SKM-1 (cell line): ENCODE measurements around the gene PLCG2.
"Not testable (repeated sequence)": the region's sequence is repeated elsewhere in the genome, so short reads cannot be mapped to it uniquely, and the experiment has no call there.

Experiments used
- DNase-seq: peaks from one replicate; lab custom pipeline; 2025; ENCODE audit not compliant: unreplicated experiment; lab: John Stamatoyannopoulos, UW

PLCG2 gene

DNA sequence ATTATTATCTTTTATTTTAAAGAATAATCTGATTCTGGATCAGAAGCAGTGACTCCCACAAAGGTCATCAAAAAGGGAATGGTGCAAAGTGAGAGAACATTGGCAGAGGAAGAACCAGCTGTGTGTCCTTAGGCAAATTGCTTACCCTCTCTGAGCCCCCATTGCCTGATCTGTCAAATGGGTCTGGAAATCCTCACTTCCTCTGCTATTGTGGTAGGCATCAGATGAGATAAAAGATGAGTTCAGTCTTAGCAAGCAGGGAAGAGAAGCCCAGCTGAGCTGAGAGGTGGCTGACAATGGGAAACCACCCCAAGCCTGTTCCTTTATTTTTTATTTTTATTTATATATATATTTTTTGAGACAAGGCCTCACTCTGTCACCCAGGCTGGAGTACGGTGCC lies 24.2 kb upstream of the PLCG2 start:
- DNase-seq = no peak

- peak; percentile 44 for DNase-seq
These were observed 23.0 kb upstream of the PLCG2 start for GRCh38 chr16:81755915-81756614.

GRCh38 chr16:81756615-81757356 lies 22.3 kb upstream of the PLCG2 start:
- no peak for DNase-seq

- DNase-seq = no peak
These were observed 20.7 kb upstream of the PLCG2 start for GRCh38 chr16:81758376-81758775.

- not testable (repeated sequence) for DNase-seq
These were observed 16.8 kb upstream of the PLCG2 start for GRCh38 chr16:81762322-81762721.

GRCh38 chr16:81765111-81765919 lies 13.8 kb upstream of the PLCG2 start:
- DNase-seq = no peak

DNA sequence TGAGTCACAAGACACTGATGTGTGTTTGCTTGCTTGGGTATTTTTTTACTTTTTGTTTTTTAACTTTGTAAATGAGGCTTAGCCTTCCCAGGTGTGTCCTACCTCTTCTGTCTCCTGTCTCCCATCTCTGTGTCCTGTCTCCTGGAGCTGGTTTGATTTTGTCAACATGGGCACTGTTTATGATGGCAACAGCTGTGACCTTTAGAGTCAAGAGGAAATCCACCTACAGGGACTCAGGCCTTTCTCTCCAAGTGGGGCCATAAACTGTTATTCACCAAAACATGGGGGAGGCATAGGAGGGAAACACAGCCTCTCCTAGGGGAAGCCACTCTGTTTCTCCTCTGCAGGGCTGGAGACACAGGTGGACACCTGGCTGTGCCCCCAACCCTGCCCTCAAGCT lies 13.1 kb upstream of the PLCG2 start:
- DNase-seq = no peak

DNA sequence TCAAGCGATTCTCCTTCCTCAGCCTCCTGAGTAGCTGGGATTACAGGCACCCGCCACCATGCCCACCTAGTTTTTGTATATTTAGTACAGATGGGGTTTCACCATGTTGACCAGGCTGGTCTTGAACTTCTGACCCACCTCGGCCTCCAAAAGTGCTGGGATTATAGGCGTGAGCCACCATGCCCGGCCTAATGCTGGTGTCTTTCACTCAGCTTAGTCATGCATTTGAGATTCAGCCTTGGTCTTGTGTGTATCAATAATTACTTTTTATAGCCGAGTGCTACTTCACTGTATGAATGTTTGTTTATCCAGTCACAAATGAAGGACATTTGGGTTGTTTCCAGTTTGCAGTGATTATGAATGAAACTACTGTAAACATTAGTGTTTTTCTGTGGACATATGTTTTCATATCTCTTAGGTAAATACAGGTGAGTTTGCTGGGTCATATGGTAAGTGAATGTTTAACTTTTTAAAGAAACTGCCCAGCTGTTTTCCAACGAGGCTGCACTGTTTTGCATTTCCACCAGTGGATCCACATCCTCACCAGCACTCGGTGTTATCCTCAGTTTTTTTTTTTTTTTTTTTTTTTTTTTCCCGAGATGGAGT lies 11.0 kb upstream of the PLCG2 start:
- DNase-seq = no peak

DNA sequence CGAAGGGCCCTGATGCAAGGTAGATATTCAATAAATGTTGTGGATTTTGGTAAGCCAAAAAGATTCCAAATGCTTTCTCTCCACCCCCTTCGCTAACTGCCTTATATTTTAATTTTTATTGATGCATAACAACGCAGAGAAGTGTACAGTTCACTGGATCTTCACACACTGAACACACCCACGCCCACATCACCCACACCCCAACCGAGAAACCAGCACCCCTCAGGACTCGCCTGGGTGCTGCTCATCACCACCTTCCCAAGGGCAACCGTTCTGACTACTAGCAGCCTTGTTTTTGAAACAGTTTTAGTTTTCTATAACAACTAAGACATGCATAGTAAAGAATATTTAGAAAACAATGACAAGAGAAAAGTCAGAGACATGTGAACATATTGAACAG lies 9.1 kb upstream of the PLCG2 start:
- no peak for DNase-seq

DNA sequence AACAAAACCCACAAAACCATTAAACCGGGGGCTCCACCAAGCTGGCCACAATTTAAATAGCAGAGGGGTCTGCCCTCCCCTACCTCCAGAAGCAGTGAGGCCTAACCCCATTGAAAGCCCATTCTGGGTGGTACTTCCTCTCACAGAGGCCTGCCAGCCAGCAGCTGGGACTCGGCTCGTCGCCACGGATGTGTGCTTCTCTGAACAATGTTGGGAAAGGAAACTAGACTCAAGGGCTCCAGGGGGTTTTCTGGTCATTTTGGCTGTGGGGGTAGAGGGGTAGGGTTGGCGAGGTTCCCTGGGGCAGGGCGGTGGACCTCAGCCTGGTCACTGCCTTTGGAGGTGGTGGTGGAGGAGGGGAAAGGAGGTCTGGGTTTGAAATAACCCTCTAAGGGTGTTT lies 4.7 kb upstream of the PLCG2 start:
- DNase-seq = no peak

GRCh38 chr16:81775570-81775969 lies 3.5 kb upstream of the PLCG2 start:
- DNase-seq = no peak

GRCh38 chr16:81778231-81778630 lies 860 bp upstream of the PLCG2 start:
- DNase-seq = no peak

GRCh38 chr16:81779536-81780320 lies 637 bp downstream of the PLCG2 start:
- no peak for DNase-seq

GRCh38 chr16:81780350-81780749 lies 1.3 kb downstream of the PLCG2 start:
- DNase-seq = no peak

DNA sequence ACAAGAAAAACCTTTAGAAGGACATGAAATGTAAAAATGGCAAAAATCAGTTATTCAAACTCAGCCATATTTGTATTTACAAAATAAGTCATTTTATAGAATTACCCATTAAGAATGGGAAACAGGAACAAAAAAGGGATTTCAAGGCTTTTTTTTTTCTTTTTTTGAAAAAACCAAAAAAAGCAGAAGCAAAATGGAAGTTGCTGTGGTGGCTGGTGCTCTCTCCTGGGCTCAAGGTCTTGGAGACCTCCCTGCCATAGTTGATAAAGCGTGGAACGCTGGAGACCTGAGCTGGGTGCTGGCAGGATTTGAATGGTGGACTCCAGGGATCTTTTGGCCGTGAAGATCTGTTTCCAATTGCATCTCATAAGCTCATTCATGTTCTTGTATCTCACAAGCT lies 3.1 kb downstream of the PLCG2 start:
- no peak for DNase-seq

GRCh38 chr16:81784072-81784795 lies 5.1 kb downstream of the PLCG2 start:
- no peak for DNase-seq

- no peak for DNase-seq
These were observed 6.2 kb downstream of the PLCG2 start for GRCh38 chr16:81785138-81785924.

- DNase-seq = no peak
These were observed 7.2 kb downstream of the PLCG2 start for GRCh38 chr16:81786321-81786720.

DNA sequence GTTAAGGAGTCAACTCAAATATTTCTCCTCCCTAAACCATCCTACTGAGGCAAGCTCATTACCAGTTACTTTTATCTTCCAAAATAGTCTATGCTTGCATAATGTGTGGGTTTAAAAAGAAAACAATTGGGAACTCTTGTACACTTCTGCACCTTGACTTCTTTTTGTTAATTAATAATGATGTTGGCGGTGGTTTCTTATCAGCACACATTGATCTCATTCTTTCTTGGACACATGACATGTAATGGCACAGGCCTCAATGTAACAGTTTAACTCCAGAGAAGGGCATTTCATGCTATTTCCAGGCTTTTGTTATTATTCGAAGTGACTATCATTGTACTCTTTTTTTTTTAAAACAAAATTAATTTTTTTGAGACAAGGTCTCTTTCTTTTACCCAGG lies 7.8 kb downstream of the PLCG2 start:
- DNase-seq = no peak
